Body of pancreas (tissue), 4 donors: ENCODE data around the gene PHACTR3.

Experiments
- CTCF ChIP-seq, 7 experiments: fragments of 450-650 bp in 4 of 7; fragments of 200-600 bp in 3 of 7; sonication (generic) in 3 of 7; IDR thresholded peaks; one replicate each; pipeline ENCODE4 v1.5.1; 2016 to 2019; ENCODE audit warnings: antibody characterized with exemption in 7 of 7
- POLR2A ChIP-seq, 3 donors: fragments of 450-650 bp; IDR thresholded peaks; one replicate each; pipeline ENCODE4 v1.6.1; 2016; ENCODE audit warnings: antibody characterized with exemption in 3 of 3, mild to moderate bottlenecking in 2 of 3

GRCh38 chr20:59677586-59677985 is 73.2 kb downstream of the PHACTR3 start:
- no peak for TF ChIP-seq CTCF (IDR thresholded peaks at IDR 0.05)
- TF ChIP-seq POLR2A (IDR thresholded peaks at IDR 0.05): no peak
